BLaER1 treated with 17β-estradiol and CSF1 and Interleukin-3, amounts not matched to agents 10 nM and 100 nM (cell line): ENCODE data around the gene UHRF1.

Experiments used
- H3K27ac ChIP-seq, 11 experiments: shearing (Covaris generic); formaldehyde crosslinking; 2 replicates each; pipeline ENCODE4 v1.8.1; 2022
- H3K27me3 ChIP-seq, 11 experiments: shearing (Covaris generic); formaldehyde crosslinking; 2 replicates each; pipeline ENCODE4 v1.8.1; 2022
- H3K36me3 ChIP-seq, 11 experiments: shearing (Covaris generic); formaldehyde crosslinking; 2 replicates each; pipeline ENCODE4 v1.8.1; 2022
- H3K4me1 ChIP-seq, 10 experiments: shearing (Covaris generic); formaldehyde crosslinking; 2 replicates each; pipeline ENCODE4 v1.8.1; 2022
- H3K4me2 ChIP-seq, 11 experiments: shearing (Covaris generic); formaldehyde crosslinking; 2 replicates each; pipeline ENCODE4 v1.8.1; 2022
- H3K4me3 ChIP-seq, 10 experiments: shearing (Covaris generic); formaldehyde crosslinking; 2 replicates each; pipeline ENCODE4 v1.8.1; 2022
- H3K9ac ChIP-seq, 11 experiments: shearing (Covaris generic); formaldehyde crosslinking; 2 replicates each; pipeline ENCODE4 v1.8.1; 2022
- H3K9me3 ChIP-seq, 11 experiments: shearing (Covaris generic); formaldehyde crosslinking; replicated peaks in 1 of 11; 2 replicates each; pipeline ENCODE4 v1.8.1; 2022
- H4K20me1 ChIP-seq, 11 experiments: shearing (Covaris generic); formaldehyde crosslinking; 2 replicates each; pipeline ENCODE4 v1.8.1; 2022
- Cebpa-rat ChIP-seq, 11 experiments: shearing (Covaris generic); IDR thresholded peaks; 2 replicates each; pipeline ENCODE4 v1.8.1; 2022

Gene UHRF1

DNA sequence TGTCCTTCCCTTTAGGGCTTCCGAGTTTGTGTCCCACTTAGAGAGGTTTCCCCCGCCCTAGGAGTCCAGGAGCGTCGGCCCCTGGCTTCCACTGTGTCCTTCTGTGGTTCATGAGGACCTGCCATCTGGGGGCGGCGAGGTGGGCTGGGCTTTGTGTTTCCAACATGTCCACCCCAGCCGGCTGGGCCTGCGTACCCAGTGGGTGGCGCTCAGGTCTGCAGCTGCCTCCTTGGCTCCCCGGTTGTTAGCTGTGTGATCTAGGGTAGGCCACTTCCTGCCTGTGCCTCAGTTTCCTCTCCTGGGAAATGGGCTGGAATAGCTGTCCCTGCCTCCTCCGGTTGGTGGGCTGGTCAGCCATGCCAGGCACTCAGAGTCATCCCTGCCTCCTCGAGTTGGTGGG is 88.0 kb downstream of the UHRF1 start:
- no peak for TF ChIP-seq Cebpa-rat (IDR thresholded peaks at IDR 0.05)
- H3K27ac ChIP-seq, result no peak overlapping the region
- H3K4me1 ChIP-seq, result peaks cover 4 to 33% (median 27%) of the 10 kb centered on the region in 10 experiments; a peak in 15 of 20 replicates
- peaks cover 27 to 78% (median 49%) of the 10 kb centered on the region in 11 experiments for H3K36me3 ChIP-seq
- H3K27me3 ChIP-seq, result no peaks in the 10 kb centered on the region
- peak overlapping the region in 4 of 11 experiments; percentile 10 to 30 (median 23); a peak in 4 of 22 replicates for H3K4me2 ChIP-seq
- no peak overlapping the region for H3K4me3 ChIP-seq
- H3K9ac ChIP-seq, result no peak overlapping the region
- H3K9me3 ChIP-seq, result peaks cover 0 to 8% (median 2%) of the 10 kb centered on the region in 11 experiments; a peak in 6 of 22 replicates
- H4K20me1 ChIP-seq, result peaks cover 90 to 96% (median 95%) of the 10 kb centered on the region in 11 experiments

DNA sequence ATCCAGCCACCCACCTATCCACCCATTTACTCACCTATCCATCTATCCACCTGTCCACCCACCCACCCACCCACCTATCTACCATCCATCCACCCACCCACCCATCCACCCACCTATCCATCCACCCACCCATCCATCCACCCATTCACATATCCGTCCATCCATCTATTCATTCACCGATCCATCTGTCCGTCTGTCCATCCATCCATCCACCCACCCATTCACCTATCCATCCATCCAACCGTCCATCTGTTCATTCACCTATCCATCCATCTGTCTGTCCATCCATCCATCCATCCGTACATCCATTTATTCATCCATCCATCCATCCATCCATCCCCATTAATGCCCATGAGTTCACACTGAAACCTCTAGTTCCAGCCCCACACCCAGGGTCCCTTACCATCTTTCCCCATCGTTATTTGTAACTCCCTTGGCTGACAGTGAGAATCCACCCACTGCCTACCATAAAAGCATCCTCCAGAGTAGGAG is 90.9 kb downstream of the UHRF1 start:
- no peak for TF ChIP-seq Cebpa-rat (IDR thresholded peaks at IDR 0.05)
- H4K20me1 ChIP-seq, result peaks cover 91 to 96% (median 95%) of the 10 kb centered on the region in 11 experiments
- no peak overlapping the region for H3K4me2 ChIP-seq
- no peak overlapping the region for H3K27ac ChIP-seq
- H3K9me3 ChIP-seq, result no peaks in the 10 kb centered on the region
- no peaks in the 10 kb centered on the region for H3K27me3 ChIP-seq
- peaks cover 27 to 79% (median 44%) of the 10 kb centered on the region in 11 experiments for H3K36me3 ChIP-seq
- H3K4me3 ChIP-seq, result no peak overlapping the region
- H3K9ac ChIP-seq, result no peak overlapping the region
- H3K4me1 ChIP-seq, result peaks cover 4 to 31% (median 25%) of the 10 kb centered on the region in 10 experiments; a peak in 15 of 20 replicates

DNA sequence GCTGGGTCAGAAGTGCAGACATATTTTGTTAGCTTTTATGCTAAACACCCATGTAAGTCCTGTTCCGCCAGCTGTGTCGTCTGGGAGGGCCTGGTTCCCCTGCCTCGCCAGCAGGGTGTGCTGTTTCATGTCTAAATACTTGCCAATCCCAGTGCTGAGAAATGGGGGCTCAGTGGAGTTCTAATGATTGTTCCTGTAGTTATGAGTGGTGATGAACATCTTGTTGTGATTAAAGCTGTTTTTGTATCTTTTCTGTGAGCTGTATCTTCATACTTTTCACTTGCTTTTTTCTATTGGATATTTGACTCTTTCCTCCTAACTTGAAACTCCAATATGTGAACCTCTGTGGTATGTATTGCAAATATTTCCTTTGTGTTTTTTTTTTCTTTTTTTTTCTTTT is 92.3 kb downstream of the UHRF1 start:
- Histone ChIP-seq H4K20me1 (peaks cover 91 to 96% (median 95%) of the 10 kb centered on the region in 11 experiments), H3K36me3 (peaks cover 18 to 79% (median 44%) of the 10 kb centered on the region in 11 experiments), H3K4me1 (peaks cover 4 to 30% (median 22%) of the 10 kb centered on the region in 10 experiments; a peak in 15 of 20 replicates), H3K4me3 (no peak overlapping the region), H3K9ac (no peak overlapping the region), H3K27ac (no peak overlapping the region), H3K4me2 (no peak overlapping the region), H3K9me3 (peaks cover 0 to 5% (median under 1%) of the 10 kb centered on the region in 11 experiments; a peak in 6 of 22 replicates), H3K27me3 (no peaks in the 10 kb centered on the region)
- no peak for TF ChIP-seq Cebpa-rat (IDR thresholded peaks at IDR 0.05)

DNA sequence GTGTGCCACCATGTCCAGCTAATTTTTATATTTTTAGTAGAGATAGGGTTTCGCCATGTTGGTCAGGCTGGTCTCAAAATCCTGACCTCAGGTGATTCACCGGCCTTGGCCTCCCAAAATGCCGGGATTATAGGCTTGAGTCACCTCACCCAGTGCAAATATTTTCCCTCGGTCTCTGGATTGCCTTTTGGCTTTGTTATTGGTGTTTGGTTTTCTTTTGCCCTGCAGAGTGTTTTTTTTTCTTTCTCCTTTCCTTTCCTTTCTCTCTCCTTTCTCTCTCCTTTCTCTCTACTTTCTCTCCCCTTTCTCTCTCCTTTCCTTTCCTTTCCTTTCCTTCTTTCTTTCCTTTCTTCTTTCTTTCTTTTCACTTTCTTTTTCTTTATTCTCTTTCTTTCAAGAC is 92.8 kb downstream of the UHRF1 start:
- no peak for TF ChIP-seq Cebpa-rat (IDR thresholded peaks at IDR 0.05)
- H3K4me1 ChIP-seq, result peaks cover 4 to 28% (median 18%) of the 10 kb centered on the region in 10 experiments; a peak in 15 of 20 replicates
- no peak overlapping the region for H3K27ac ChIP-seq
- H3K36me3 ChIP-seq, result peaks cover 12 to 79% (median 45%) of the 10 kb centered on the region in 11 experiments; a peak in 20 of 22 replicates
- H3K9me3 ChIP-seq, result peaks cover 0 to 10% (median 6%) of the 10 kb centered on the region in 11 experiments; a peak in 7 of 22 replicates
- no peak overlapping the region for H3K4me3 ChIP-seq
- H3K27me3 ChIP-seq, result no peaks in the 10 kb centered on the region
- H3K9ac ChIP-seq, result no peak overlapping the region
- peaks cover 91 to 96% (median 95%) of the 10 kb centered on the region in 11 experiments for H4K20me1 ChIP-seq
- no peak overlapping the region for H3K4me2 ChIP-seq

DNA sequence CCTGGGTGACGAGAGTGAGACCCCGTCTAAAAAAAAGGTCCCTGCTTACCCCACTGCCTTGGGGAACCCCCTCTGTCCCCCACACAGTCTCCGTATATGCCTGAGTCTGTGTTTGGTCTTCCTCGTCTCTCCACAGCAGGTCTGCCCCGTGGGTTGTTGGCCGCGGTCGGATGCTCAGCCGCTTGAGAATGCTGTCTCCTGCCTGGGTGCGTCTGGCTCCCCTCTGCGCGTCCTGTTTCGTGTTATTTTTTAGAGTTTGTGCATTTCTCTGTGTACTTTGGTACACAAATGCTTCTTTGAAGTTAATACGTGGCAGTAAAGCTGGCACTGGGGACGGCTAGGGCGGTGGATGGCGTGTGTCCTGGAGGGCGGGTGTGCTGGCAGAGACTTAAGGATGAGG is 94.5 kb downstream of the UHRF1 start:
- H3K36me3 ChIP-seq, result peaks cover 0 to 77% (median 39%) of the 10 kb centered on the region in 11 experiments; a peak in 19 of 22 replicates
- H3K4me2 ChIP-seq, result no peak overlapping the region
- no peak for TF ChIP-seq Cebpa-rat (IDR thresholded peaks at IDR 0.05)
- peaks cover 0 to 20% (median 15%) of the 10 kb centered on the region in 10 experiments; a peak in 12 of 20 replicates for H3K4me1 ChIP-seq
- H3K4me3 ChIP-seq, result no peak overlapping the region
- H3K27me3 ChIP-seq, result no peaks in the 10 kb centered on the region
- no peak overlapping the region for H3K9ac ChIP-seq
- peaks cover 75 to 96% (median 93%) of the 10 kb centered on the region in 11 experiments for H4K20me1 ChIP-seq
- peaks cover 0 to 20% (median 16%) of the 10 kb centered on the region in 11 experiments; a peak in 17 of 22 replicates for H3K9me3 ChIP-seq
- no peak overlapping the region; a peak in 1 of 22 replicates for H3K27ac ChIP-seq

DNA sequence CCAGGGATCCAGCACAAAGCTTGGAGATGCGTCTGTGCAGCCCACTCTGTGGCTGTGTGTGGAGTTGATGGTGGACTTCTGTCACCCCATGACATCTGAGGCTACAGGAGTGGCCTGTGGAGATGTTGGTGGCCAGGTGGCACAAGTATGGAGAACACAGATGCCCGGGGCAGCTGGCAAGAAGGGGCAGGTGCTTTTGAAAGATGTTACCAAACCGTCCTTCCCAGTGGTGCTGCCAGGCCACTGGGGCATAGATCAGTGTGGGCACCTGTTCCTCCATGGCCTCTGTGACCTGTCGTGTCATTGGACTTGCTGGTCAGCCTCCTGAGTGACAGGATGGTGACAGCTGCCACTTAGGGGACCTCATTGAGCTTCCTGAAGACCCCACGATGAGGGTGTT is 95.8 kb downstream of the UHRF1 start:
- Histone ChIP-seq H3K9ac (no peak overlapping the region), H3K27me3 (no peaks in the 10 kb centered on the region), H3K4me3 (no peak overlapping the region), H4K20me1 (peaks cover 80 to 100% (median 99%) of the 10 kb centered on the region in 11 experiments), H3K4me2 (peak overlapping the region in 1 of 11 experiments; percentile 1; a peak in 1 of 22 replicates), H3K27ac (no peak overlapping the region), H3K36me3 (peaks cover 0 to 83% (median 43%) of the 10 kb centered on the region in 11 experiments; a peak in 20 of 22 replicates), H3K4me1 (peaks cover 0 to 20% (median 15%) of the 10 kb centered on the region in 10 experiments; a peak in 12 of 20 replicates), H3K9me3 (peaks cover 0 to 20% (median 16%) of the 10 kb centered on the region in 11 experiments; a peak in 17 of 22 replicates)
- no peak for TF ChIP-seq Cebpa-rat (IDR thresholded peaks at IDR 0.05)

DNA sequence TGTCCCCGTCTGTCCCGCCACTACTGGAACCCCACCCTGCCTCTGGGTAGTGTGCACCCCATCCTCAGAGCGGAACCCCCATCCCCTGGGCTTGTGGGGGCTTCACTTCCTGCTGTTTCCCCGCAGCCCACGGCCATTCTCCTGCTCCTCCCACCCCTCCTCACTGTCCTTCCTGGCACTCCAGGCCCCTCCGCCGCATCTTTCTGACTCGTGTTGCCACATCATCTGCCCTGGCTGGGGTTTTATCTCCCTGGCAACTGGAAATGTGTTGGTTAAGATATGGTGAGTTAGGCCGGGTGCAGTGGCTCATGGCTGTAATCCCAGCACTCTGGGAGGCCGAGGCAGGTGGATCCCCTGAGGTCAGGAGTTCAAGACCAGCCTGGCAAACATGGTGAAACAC is 96.9 kb downstream of the UHRF1 start:
- H3K4me1 ChIP-seq, result peaks cover 0 to 20% (median 17%) of the 10 kb centered on the region in 10 experiments; a peak in 12 of 20 replicates
- no peak overlapping the region for H3K27ac ChIP-seq
- H3K4me2 ChIP-seq, result peak overlapping the region in 5 of 11 experiments; percentile 3 to 21 (median 9); a peak in 4 of 22 replicates
- no peak for TF ChIP-seq Cebpa-rat (IDR thresholded peaks at IDR 0.05)
- H3K36me3 ChIP-seq, result peaks cover 0 to 89% (median 46%) of the 10 kb centered on the region in 11 experiments; a peak in 20 of 22 replicates
- H4K20me1 ChIP-seq, result peaks cover 80 to 100% (median 100%) of the 10 kb centered on the region in 11 experiments
- H3K9ac ChIP-seq, result no peak overlapping the region
- H3K4me3 ChIP-seq, result no peak overlapping the region
- peaks cover 0 to 20% (median 16%) of the 10 kb centered on the region in 11 experiments; a peak in 17 of 22 replicates for H3K9me3 ChIP-seq
- no peaks in the 10 kb centered on the region for H3K27me3 ChIP-seq

DNA sequence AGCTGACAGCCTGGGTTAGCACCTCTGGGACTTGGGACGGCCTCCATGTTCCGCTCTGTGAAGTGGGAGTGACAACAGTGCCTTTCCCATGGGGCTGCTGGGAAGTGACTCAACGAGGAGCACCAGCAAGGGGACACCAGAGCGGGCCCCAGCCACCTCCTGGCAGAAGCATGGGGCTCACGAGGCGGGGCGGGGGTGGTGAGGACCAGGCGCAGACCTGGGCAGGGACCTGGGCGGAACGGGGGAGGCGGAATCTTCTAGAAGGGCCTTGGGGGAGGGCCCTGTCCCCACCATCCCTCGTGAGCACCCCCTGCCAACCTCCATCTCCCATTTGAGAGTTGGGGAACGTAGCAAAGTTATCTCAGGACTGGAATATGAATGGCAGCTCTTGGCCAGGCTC is 97.5 kb downstream of the UHRF1 start:
- H3K9me3 ChIP-seq, result peaks cover 0 to 20% (median 16%) of the 10 kb centered on the region in 11 experiments; a peak in 17 of 22 replicates
- peaks cover 0 to 94% (median 52%) of the 10 kb centered on the region in 11 experiments; a peak in 20 of 22 replicates for H3K36me3 ChIP-seq
- H3K27me3 ChIP-seq, result no peaks in the 10 kb centered on the region
- no peak for TF ChIP-seq Cebpa-rat (IDR thresholded peaks at IDR 0.05)
- H3K4me1 ChIP-seq, result peaks cover 0 to 24% (median 21%) of the 10 kb centered on the region in 10 experiments; a peak in 12 of 20 replicates
- H3K9ac ChIP-seq, result no peak overlapping the region
- H3K27ac ChIP-seq, result no peak overlapping the region
- peak overlapping the region in 3 of 11 experiments; percentile 3 to 21 (median 11); a peak in 3 of 22 replicates for H3K4me2 ChIP-seq
- peaks cover 81 to 100% (median 100%) of the 10 kb centered on the region in 11 experiments for H4K20me1 ChIP-seq
- no peak overlapping the region for H3K4me3 ChIP-seq
